HepG2 (cell line): ENCODE measurements around the gene NR2F1-AS1. TPM values are rescaled to one million over a fixed set of nuclear protein-coding genes. Genes with fewer than 3 reads are reported as not detected.

ENCODE experiments used
- ATAC-seq: fragments of 200-7000 bp; cut with Tn5 transposase; 3 replicates; pipeline ENCODE4 v1.9.1; 2020; ENCODE audit warnings: mild to moderate bottlenecking, moderate library complexity
- BruUV-seq: library from RNA; stranded (reverse); fragments of 400-500 nt; replicated peaks from 2 replicates; lab custom pipeline; 2021; lab: Mats Ljungman, UMichigan
- CTCF ChIA-PET: fragments of 300-600 bp; formaldehyde crosslinking; extraction: SDS; loops from one replicate; lab custom pipeline; 2021; ENCODE audit warnings: low total read pairs, inconsistent platforms, low intra/inter-chr PET ratio; lab: Yijun Ruan, JAX
- POLR2A ChIA-PET: fragments of 350-600 bp; sonication (Branson Sonifier 250); formaldehyde crosslinking; loops from one replicate; lab custom pipeline; 2020; ENCODE audit warnings: antibody characterized with exemption, inconsistent platforms; lab: Yijun Ruan, JAX
- DNase-seq: peaks from one replicate; pipeline ENCODE4 v3.0.0-alpha.2; 2015; ENCODE audit warnings: low spot score
- FAIRE-seq: peaks from 3 replicates; lab custom pipeline; 2011; peaks lifted over from hg19 to GRCh38; lab: Jason Lieb, UNC
- H2AFZ ChIP-seq: one replicate; pipeline ENCODE4 v1.6.1; 2011; ENCODE audit warnings: low read length, inconsistent platforms
- H3K27ac ChIP-seq: fragments of 300-600 bp; 3 replicates; pipeline ENCODE4 v1.8.0; 2011; ENCODE audit warnings: mixed run types, mild to moderate bottlenecking, mixed read lengths, low read length, inconsistent platforms; ENCODE audit not compliant: insufficient read depth; ENCODE audit errors: extremely low read length
- H3K27me3 ChIP-seq, 2 experiments: fragments of 200-600 bp in 1 of 2; 2 replicates in 1 of 2; 3 replicates in 1 of 2; pipeline versions ENCODE4 v1.6.0 to v1.8.0; 2011; ENCODE audit warnings: low read length in 2 of 2, mild to moderate bottlenecking in 2 of 2, moderate library complexity in 2 of 2, inconsistent platforms in 1 of 2; ENCODE audit not compliant: insufficient read depth in 2 of 2, control insufficient read depth in 1 of 2
- H3K36me3 ChIP-seq, 2 experiments: fragments of 200-600 bp in 1 of 2; replicated peaks in 1 of 2; 2 replicates in 1 of 2; 3 replicates in 1 of 2; pipeline versions ENCODE4 v1.5.1 to v1.8.0; 2011; ENCODE audit warnings: low read length in 2 of 2, inconsistent platforms in 1 of 2; ENCODE audit not compliant: insufficient read depth in 2 of 2, control insufficient read depth in 1 of 2
- H3K4me1 ChIP-seq: 2 replicates; pipeline ENCODE4 v1.5.1; 2012; ENCODE audit warnings: low read length, inconsistent platforms; ENCODE audit not compliant: insufficient read depth
- H3K4me2 ChIP-seq: 2 replicates; pipeline ENCODE4 v1.6.0; 2011; ENCODE audit warnings: low read depth, low read length, inconsistent platforms
- H3K4me3 ChIP-seq, 3 experiments: fragments of 200-600 bp in 1 of 3; sonication (generic), shearing (Covaris generic) in 1 of 3; replicated peaks in 1 of 3; 2 replicates each; pipeline ENCODE4 v1.5.1; 2011 to 2016; ENCODE audit warnings: low read length in 3 of 3, inconsistent platforms in 2 of 3, low read depth in 2 of 3, mild to moderate bottlenecking in 2 of 3, control low read depth in 1 of 3, mixed read lengths in 1 of 3; ENCODE audit not compliant: insufficient read depth in 1 of 3
- H3K79me2 ChIP-seq: one replicate; pipeline ENCODE4 v1.6.1; 2011; ENCODE audit warnings: low read length, inconsistent platforms; ENCODE audit not compliant: insufficient read depth
- H3K9ac ChIP-seq: 2 replicates; pipeline ENCODE4 v1.6.0; 2011; ENCODE audit warnings: mild to moderate bottlenecking, low read depth, low read length, inconsistent platforms; ENCODE audit not compliant: insufficient read depth
- H3K9me3 ChIP-seq: 2 replicates; pipeline ENCODE4 v1.5.1; 2012; ENCODE audit warnings: mild to moderate bottlenecking, low read length
- H4K20me1 ChIP-seq: 2 replicates; pipeline ENCODE4 v1.6.0; 2011; ENCODE audit warnings: inconsistent platforms, mild to moderate bottlenecking, low read length, moderate library complexity; ENCODE audit not compliant: insufficient read depth
- AKAP8 ChIP-seq: sonication (generic); formaldehyde crosslinking; IDR thresholded peaks from 2 replicates; pipeline ENCODE4 v1.5.1; 2020; ENCODE audit warnings: mild to moderate bottlenecking, missing genetic modification reagents
- GABPA ChIP-seq, 2 experiments: IDR thresholded peaks; 2 replicates each; pipeline ENCODE4 v1.6.1; 2011 to 2016; ENCODE audit warnings: low read depth in 2 of 2, low read length in 1 of 2, missing biosample characterization in 1 of 2, missing genetic modification characterization in 1 of 2
- RARG ChIP-seq: sonication (generic); formaldehyde crosslinking; IDR thresholded peaks from 2 replicates; pipeline ENCODE4 v1.4.0; 2020; ENCODE audit warnings: low read depth, mild to moderate bottlenecking, missing genetic modification reagents
- TGIF2 ChIP-seq: IDR thresholded peaks from 2 replicates; pipeline ENCODE4 v1.6.1; 2016; ENCODE audit warnings: control low read depth, missing compliant biosample characterization
- ZNF251 ChIP-seq: sonication (generic); formaldehyde crosslinking; IDR thresholded peaks from 2 replicates; pipeline ENCODE4 v1.9.0; 2021; ENCODE audit warnings: mild to moderate bottlenecking, missing genetic modification reagents
- ZNF616 ChIP-seq: sonication (generic); formaldehyde crosslinking; IDR thresholded peaks from 2 replicates; pipeline ENCODE4 v1.5.0; 2020; ENCODE audit warnings: low read depth, mild to moderate bottlenecking, missing genetic modification reagents
- ZNF788 ChIP-seq: sonication (generic); formaldehyde crosslinking; IDR thresholded peaks from 2 replicates; pipeline ENCODE4 v1.5.0; 2020; ENCODE audit warnings: mild to moderate bottlenecking, missing genetic modification reagents, borderline replicate concordance
- WGBS: methylation state at CpG from one replicate; pipeline ENCODE4 v1.1.6; 2017; ENCODE audit warnings: low lambda C conversion rate; 5-methylcytosine and 5-hydroxymethylcytosine counted together
- in situ Hi-C: cut with HindIII; loops from 2 replicates; pipeline ENCODE4 v1.10.0; 2017; ENCODE audit warnings: low pct_unique_long_range_greater_than_20kb; ENCODE audit not compliant: extremely low pct_ligation_motif_present
- intact Hi-C: fragments of 100-400 bp; cut with micrococcal nuclease; formaldehyde crosslinking; loops from one replicate; pipeline ENCODE4 v1.10.0; 2022; ENCODE audit not compliant: unreplicated experiment
- polyA plus RNA-seq, 8 experiments: library from polyadenylated mRNA; depleted of rRNA in 3 of 8; stranded (reverse) in 7 of 8; unstranded in 1 of 8; fragments of >200 nt; fragmentation: Illumina TruSeq in 4 of 8; extraction: Trizol in 4 of 8; gene quantifications; 2 replicates each; pipeline versions ENCODE4 v1.2.1 to v1.2.3, GENCODE V29; 2011 to 2016; ENCODE audit warnings: low read depth in 4 of 8, missing spikeins in 1 of 8, mixed read lengths in 1 of 8; ENCODE audit not compliant: insufficient read depth in 1 of 8
- total RNA-seq, 5 experiments: library from RNA; depleted of rRNA; stranded (reverse); fragments of >200 nt; fragmentation: Illumina TruSeq; extraction: Trizol; gene quantifications; 2 replicates each; pipeline ENCODE4 v1.2.3, GENCODE V29; 2016; ENCODE audit warnings: low read depth in 1 of 5
- TF ChIP-seq, protein P1 (sequence below): sonication (generic); formaldehyde crosslinking; IDR thresholded peaks from 2 replicates; pipeline ENCODE4 v1.8.1; 2023; ENCODE audit warnings: mild to moderate bottlenecking, missing genetic modification reagents
- TF ChIP-seq, protein P2 (sequence below): fragments of 450-650 bp; IDR thresholded peaks from 2 replicates; pipeline ENCODE4 v1.6.1; 2017
- TF ChIP-seq, protein P3 (sequence below): sonication (generic); formaldehyde crosslinking; IDR thresholded peaks from 2 replicates; pipeline ENCODE4 v1.4.0; 2020; ENCODE audit warnings: missing genetic modification reagents
- TF ChIP-seq, protein P4 (sequence below): sonication (generic); formaldehyde crosslinking; IDR thresholded peaks from 2 replicates; pipeline ENCODE4 v1.5.1; 2020; ENCODE audit warnings: missing genetic modification reagents, mild to moderate bottlenecking, borderline replicate concordance
- TF ChIP-seq, protein P5 (sequence below): IDR thresholded peaks from 2 replicates; pipeline ENCODE4 v1.6.1; 2016; ENCODE audit warnings: missing compliant biosample characterization, missing genetic modification reagents, borderline replicate concordance

NR2F1-AS1 gene
- total and polyA plus RNA-seq, 2 of the 13 experiments (the other 11 are each of a cell fraction or from before 2014, with no cell fraction given) = 2.8 TPM

GRCh38 chr5:93422652-93423280 lies 158.3 kb downstream of the NR2F1-AS1 start (continued):
- TF ChIP-seq, protein P1, sequence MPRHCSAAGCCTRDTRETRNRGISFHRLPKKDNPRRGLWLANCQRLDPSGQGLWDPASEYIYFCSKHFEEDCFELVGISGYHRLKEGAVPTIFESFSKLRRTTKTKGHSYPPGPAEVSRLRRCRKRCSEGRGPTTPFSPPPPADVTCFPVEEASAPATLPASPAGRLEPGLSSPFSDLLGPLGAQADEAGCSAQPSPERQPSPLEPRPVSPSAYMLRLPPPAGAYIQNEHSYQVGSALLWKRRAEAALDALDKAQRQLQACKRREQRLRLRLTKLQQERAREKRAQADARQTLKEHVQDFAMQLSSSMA = no peak
- TF ChIP-seq RARG (CRISPR knock-in tag) (no peak), AKAP8 (no peak), ZNF251 (CRISPR knock-in tag) (no peak)

- in situ Hi-C loops = no loop called here
- H3K36me3 ChIP-seq = no peaks in the 10 kb centered on the region
- H3K4me3 ChIP-seq = no peak overlapping the region
- POLR2A ChIA-PET = no interaction called here
- no peaks in the 10 kb centered on the region for H3K9me3 ChIP-seq
- no peak overlapping the region for H3K27ac ChIP-seq
- no TSS peak for BruUV-seq
- H3K4me2 ChIP-seq = no peak overlapping the region
- H4K20me1 ChIP-seq = no peaks in the 10 kb centered on the region
- FAIRE-seq = no peak
- CTCF ChIA-PET = no interaction called here
- no peak for DNase-seq
- H3K9ac ChIP-seq = no peak overlapping the region
- WGBS = 64% methylated on average over 9 of the region's 9 CpGs
- intact Hi-C loops = no loop called here
- TF ChIP-seq ZNF788 (CRISPR knock-in tag) (no peak), ZNF616 (CRISPR knock-in tag) (no peak), TGIF2 (CRISPR knock-in tag) (no peak), GABPA (IDR thresholded peaks at IDR 0.05; ENCODE audit: low read depth, low read length) (no peak), GABPA (CRISPR knock-in tag; IDR thresholded peaks at IDR 0.05; ENCODE audit: low read depth) (no peak)
- TF ChIP-seq, protein P2, sequence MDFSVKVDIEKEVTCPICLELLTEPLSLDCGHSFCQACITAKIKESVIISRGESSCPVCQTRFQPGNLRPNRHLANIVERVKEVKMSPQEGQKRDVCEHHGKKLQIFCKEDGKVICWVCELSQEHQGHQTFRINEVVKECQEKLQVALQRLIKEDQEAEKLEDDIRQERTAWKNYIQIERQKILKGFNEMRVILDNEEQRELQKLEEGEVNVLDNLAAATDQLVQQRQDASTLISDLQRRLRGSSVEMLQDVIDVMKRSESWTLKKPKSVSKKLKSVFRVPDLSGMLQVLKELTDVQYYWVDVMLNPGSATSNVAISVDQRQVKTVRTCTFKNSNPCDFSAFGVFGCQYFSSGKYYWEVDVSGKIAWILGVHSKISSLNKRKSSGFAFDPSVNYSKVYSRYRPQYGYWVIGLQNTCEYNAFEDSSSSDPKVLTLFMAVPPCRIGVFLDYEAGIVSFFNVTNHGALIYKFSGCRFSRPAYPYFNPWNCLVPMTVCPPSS = no peak
- TF ChIP-seq, protein P3, sequence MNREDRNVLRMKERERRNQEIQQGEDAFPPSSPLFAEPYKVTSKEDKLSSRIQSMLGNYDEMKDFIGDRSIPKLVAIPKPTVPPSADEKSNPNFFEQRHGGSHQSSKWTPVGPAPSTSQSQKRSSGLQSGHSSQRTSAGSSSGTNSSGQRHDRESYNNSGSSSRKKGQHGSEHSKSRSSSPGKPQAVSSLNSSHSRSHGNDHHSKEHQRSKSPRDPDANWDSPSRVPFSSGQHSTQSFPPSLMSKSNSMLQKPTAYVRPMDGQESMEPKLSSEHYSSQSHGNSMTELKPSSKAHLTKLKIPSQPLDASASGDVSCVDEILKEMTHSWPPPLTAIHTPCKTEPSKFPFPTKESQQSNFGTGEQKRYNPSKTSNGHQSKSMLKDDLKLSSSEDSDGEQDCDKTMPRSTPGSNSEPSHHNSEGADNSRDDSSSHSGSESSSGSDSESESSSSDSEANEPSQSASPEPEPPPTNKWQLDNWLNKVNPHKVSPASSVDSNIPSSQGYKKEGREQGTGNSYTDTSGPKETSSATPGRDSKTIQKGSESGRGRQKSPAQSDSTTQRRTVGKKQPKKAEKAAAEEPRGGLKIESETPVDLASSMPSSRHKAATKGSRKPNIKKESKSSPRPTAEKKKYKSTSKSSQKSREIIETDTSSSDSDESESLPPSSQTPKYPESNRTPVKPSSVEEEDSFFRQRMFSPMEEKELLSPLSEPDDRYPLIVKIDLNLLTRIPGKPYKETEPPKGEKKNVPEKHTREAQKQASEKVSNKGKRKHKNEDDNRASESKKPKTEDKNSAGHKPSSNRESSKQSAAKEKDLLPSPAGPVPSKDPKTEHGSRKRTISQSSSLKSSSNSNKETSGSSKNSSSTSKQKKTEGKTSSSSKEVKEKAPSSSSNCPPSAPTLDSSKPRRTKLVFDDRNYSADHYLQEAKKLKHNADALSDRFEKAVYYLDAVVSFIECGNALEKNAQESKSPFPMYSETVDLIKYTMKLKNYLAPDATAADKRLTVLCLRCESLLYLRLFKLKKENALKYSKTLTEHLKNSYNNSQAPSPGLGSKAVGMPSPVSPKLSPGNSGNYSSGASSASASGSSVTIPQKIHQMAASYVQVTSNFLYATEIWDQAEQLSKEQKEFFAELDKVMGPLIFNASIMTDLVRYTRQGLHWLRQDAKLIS = no peak
- TF ChIP-seq, protein P4, sequence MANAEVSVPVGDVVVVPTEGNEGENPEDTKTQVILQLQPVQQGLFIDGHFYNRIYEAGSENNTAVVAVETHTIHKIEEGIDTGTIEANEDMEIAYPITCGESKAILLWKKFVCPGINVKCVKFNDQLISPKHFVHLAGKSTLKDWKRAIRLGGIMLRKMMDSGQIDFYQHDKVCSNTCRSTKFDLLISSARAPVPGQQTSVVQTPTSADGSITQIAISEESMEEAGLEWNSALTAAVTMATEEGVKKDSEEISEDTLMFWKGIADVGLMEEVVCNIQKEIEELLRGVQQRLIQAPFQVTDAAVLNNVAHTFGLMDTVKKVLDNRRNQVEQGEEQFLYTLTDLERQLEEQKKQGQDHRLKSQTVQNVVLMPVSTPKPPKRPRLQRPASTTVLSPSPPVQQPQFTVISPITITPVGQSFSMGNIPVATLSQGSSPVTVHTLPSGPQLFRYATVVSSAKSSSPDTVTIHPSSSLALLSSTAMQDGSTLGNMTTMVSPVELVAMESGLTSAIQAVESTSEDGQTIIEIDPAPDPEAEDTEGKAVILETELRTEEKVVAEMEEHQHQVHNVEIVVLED = no peak
- TF ChIP-seq, protein P5, sequence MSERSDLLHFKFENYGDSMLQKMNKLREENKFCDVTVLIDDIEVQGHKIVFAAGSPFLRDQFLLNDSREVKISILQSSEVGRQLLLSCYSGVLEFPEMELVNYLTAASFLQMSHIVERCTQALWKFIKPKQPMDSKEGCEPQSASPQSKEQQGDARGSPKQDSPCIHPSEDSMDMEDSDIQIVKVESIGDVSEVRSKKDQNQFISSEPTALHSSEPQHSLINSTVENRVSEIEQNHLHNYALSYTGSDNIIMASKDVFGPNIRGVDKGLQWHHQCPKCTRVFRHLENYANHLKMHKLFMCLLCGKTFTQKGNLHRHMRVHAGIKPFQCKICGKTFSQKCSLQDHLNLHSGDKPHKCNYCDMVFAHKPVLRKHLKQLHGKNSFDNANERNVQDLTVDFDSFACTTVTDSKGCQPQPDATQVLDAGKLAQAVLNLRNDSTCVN = no peak
- no peak for ATAC-seq
- no peak overlapping the region for H2AFZ ChIP-seq
- H3K4me1 ChIP-seq = peaks cover 1% of the 10 kb centered on the region
- no peaks in the 10 kb centered on the region for H3K27me3 ChIP-seq
- no peaks in the 10 kb centered on the region for H3K79me2 ChIP-seq
These were observed 159.0 kb downstream of the NR2F1-AS1 start for GRCh38 chr5:93421987-93422401.
